ENCODE measurements around the gene BTG4.

- no peak for TF ChIP-seq CTCF (IDR thresholded peaks at IDR 0.05; ENCODE audit: insufficient read depth, low read depth, low read length)
- no peak for TF ChIP-seq EZH2 (IDR thresholded peaks at IDR 0.05; ENCODE audit: insufficient read depth, low read length)
These were observed 40.0 kb downstream of the BTG4 start for GRCh38 chr11:111472228-111472627.
